GM21619 (cell line): Measurements from ENCODE around the gene CRHR2.
"Not testable (repeated sequence)": the region's sequence is repeated elsewhere in the genome, so short reads cannot be mapped to it uniquely, and the experiment has no call there.

Experiments used
- ATAC-seq: cut with Tn5 transposase; IDR thresholded peaks from one replicate; pipeline ENCODE4 v1.9.1; 2021; ENCODE audit not compliant: unreplicated experiment

The CRHR2 gene

DNA sequence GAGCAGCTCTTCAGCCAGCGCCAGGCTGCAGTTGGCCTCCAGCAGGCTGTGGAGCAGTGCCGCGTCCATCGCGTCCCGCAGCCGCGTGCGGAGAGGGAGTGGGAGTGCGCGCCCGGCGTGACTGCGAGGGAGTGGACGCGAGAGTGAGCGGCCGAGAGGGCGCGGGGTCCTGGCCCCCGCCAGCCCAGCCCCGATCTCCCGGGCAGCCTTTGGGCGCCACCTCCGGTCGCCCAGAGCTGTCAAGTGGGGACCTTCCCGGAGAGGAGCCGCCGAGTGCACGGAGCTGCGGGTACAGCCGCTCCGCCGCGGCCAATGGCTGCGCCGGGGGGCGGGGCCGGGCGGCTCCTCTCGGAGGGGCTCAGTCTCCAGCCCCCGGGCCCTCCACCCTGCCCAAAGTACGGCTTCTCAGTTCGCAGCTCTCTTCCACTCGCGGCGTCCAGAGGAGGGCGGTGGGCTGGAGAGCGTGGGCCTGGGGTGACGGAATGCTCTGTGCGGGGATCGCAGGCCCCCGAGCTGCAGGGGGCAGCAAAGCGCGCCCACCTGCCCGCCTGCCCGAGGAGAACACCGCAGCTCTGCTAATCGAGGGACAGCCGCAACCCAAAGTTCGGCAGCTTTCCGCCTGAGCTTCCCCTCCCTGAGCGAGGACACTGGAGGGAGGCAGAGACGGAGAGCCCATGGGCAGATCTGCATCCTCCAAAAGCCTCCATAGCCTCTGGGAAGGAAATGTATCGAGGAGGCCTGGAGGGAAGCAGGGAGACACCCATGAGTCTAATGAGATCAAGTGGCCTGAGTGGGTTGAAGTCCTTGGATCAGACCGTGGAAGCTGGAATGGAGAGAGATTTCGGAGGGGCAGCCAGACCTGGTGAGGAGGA is at the start of gene CRHR2:
CRHR2 (minus strand) TSS at position 245 of the 872 bp plus-strand sequence; CDS start at position 69, 176 bp downstream.
- peak; percentile 48 for ATAC-seq

DNA sequence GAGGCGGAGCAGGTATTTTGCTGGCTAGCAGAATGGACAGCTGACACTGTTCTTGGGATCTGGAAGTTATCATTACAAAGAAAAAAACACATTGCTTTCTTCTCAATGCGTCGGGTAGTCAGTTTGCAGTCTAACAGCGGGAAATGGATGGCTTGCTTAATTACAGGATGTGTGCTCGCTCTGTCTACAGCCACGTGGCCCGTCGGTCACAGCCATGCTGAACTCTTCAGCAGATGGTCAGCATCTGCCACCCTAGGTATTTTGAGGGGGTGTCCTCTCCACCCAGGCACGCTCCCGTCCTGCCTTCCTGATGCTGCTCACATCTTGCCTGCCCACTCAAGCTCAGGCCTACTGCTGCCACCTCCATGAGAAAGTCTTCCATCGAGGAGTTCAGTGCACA is 49.3 kb upstream of the CRHR2 start:
- no peak for ATAC-seq

DNA sequence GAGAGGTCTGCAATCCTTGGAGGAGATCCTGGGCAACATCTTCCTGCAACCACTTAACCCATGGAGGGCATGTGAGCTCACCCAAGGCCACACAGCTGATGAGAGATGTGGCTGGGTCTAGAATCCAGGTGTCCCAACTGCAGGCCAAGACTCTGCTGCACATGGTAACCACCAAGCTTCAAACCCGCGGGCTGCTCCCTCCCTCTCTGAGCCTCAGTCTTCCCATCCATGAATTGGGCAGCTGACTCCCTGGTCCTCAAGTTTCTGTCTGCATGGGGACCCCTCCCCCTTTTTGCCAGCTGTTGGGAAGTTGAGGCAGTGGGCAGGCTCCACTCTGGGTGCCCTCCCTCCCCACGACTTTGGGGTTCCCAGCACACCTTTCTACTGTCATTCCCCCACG is 48.7 kb upstream of the CRHR2 start:
- no peak for ATAC-seq

DNA sequence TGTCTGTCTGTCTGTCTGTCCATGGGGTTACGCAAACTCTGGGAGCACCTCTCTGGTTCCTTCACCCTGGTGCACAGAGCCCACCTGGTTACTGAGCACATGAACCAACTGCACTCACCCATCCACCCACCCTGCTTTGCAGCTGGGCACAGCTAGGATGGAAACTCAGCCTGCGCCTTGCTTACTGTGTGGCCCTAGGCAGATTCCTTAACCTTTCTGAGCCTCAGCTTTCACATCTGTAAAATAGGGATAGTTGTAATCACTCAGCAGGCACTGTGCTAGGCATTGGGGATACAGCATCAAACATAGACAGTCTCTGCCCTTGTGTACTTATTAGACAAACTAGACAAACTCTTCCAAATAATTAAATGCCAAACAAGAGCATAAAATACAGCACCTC is 47.8 kb upstream of the CRHR2 start:
- no peak for ATAC-seq

DNA sequence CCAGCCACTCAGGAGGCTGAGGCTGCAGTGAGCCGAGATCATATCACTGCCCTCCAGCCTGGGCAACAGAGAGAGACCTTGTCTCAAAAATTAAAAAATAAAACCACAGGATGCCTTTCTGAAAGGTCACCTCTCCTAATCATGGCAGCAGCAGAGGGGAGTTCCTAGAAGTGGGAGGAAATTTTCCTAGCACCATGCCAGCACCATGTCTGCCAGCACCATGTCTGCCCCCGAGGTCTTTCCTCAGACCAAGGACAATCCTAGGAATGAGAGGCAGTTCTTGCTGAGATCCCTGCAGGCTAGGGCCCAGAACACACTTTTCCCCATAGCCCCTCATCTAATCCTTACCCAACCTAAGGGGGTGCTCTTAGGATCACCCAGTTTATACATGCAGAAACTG is 47.4 kb upstream of the CRHR2 start:
- no peak for ATAC-seq

DNA sequence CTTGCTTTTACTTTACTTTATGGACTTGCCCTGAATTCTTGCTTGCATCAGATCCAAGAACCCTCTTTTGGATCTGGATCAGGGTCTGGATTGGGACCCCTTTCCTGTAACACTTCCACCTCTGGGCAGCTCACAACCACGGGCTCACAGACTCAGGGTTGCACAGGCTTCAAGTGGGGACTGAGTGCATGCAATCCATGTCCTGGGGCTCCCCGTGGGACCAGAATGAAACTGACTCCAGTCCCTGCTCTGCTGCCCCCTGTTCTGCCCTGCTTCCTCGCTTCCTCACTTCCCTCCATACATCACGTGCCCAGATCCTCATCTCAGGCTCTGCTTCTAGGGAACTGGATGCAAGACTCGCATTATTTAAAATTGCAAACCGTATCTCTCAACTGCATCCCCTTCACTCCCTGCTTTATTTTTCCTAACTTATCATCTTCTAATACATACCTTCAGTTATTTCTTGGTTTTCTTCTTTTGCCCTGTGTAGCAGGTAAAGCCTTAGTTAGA is 46.4 kb upstream of the CRHR2 start:
- ATAC-seq = no peak

DNA sequence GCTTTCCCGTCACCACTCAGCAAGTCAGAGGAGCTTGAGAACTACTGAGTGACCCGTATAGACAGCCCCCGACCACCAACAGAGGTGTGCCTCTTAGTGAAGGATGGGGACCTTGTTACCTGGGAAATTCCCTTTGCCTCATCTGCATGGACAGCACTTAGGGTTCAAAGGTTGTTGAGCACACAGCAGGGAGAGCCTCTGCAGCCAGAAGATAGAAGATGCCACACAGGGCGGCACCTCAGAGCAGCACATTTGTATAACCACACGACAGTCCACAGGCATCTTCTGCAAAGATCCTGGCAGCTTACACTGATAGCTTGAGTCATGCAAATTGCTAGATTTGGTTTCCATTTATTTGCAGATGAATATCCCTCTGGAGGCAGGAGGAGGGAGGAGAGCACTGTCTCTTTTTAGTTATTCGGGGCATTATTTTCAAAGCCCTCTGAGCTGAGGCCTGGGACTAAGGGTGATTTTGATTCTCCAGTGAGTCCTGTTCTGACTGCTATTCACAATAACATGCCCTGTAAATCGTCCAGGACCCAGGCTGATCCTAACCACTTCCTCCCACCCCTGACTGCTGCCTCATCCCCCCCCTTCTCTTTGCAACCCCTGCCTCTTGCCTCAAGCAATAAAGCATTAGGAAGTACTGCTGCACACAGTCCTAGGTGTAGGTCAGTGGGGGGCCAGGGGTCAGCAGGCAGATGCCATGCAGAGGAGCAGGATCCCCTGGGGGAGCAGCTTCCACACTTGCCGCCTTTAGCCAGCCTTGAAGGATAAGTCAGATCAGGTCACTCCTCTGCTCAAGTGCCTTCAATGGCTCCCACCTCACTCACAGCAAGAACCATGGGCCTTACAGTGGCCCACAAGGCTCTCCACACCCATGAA is 45.0 kb upstream of the CRHR2 start:
- peak; percentile 60 for ATAC-seq

DNA sequence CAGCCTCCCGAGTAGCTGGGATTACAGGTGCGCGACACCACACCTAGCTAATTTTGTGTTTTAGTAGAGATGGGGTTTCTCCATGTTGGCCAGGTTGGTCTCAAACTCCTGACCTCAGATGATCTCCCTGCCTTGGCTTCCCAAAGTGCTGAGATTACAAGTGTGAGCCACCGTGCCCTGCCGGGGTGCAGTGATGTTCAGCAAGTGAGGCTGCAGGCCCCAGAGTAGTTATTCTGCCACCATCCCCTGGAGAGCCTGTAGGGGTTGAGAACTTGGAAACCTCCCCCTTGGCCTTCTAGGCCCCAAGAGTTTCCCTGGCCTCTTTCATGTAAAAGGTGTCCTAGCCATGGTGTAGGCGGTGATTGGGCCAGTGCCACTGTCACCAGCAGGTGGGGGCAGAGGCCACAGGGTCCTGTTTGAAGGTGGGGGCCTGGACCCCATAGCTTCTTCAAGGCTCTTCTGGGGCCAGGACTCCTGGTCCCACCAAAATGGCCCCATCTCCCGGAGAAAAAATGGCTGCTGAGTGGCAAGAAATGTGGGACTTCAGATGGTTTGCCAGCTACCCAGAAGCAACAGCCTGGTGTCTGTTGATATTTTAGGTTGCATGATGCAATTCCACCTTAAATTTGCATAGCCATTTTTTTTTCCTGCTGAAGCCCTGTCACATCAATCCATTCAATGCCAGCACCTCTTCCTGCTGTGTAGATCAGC is 44.2 kb upstream of the CRHR2 start:
- ATAC-seq = no peak

DNA sequence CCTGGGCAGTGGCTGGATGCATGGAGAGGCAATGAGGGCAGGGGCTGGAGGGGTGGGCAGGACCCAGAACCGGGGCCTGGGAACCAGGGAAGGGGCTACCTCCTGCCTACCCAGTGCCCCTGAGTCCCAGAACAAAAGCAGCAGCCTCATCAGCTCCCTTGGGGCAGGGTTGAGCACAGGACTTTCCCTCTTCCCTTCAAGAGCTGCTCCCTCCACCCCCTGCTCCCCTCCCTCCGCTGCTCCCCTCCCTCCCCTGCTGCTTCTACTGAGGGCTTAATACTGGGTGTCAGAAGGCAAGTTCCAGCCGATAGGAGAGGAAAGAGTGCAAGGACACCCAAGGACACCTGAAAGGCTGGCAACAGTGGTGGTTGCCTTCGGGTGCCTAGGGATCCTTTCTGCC is 41.5 kb upstream of the CRHR2 start:
- no peak for ATAC-seq

DNA sequence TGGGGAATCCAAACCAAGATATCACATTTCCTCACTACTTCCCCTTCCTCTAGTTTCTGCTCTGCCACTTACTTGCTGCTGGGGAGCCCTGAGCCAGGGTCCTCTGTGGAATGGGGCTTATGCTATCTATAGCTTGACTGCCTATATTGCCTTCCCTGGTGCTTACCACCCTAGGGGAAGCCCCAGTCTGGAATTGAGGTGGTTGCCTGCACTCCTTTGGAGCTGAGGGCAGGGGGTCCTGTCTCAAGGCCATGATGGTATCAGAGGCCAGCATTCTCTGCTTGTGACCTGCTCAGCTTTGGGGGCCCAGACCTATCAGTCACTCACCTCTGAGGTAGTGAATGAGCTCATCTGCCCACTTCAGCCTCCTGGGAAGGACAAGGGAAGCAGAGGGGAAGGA is 40.4 kb upstream of the CRHR2 start:
- no peak for ATAC-seq

DNA sequence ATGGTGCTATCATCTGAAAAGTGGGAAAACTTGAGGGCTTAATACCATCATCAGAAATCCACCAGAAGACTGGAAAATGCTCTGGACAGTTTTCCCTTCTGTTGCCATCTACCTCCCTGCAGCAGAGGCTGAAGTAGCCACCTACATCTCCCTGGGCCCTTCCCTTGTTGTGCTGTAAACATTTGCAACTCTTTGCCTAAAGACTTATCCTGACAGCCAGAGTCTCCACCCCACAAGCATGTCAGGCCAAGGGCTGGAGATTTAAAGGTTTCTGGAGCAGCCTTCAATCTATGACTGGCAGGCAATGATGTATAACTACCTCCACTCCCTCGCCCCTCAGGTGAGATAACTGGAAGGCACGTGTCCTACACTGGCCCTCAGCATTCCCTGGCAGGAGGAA is 39.9 kb upstream of the CRHR2 start:
- ATAC-seq = no peak

DNA sequence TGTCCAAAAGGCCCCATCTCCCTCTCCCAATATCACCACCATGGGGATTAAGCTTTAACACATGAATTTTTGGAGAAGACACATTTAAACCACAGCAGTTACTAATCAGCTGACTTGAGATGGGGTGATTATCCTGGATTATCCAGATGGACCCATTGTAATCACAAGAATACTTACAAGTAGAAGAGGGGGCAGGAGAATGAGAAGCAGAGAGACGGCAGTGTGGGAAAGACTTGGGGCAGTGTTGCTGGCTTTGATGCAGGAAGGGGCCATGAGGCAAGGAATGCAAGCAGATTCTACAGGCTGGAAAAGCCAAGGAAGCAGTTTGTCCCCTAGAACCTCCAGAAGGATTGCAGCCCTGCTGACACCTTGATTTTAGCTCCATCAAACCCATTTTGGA is 39.0 kb upstream of the CRHR2 start:
- ATAC-seq = no peak

DNA sequence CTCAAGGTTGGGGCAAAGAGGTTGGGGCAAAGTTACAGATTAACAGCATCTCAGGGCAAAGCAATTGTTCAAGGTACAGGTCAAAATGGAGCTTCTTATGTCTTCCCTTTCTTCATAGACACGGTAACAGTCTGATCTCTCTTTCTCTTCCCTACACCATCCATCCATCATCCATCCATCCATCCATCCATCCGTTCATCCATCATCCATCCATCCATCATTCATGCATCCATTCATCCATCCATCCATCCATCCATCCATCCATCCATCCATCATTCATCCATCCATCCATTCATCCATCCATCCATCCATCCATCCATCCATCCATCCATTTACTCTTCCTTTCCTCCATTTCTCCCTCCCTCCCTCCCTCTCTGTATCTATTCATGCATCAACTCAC is 37.2 kb upstream of the CRHR2 start:
- not testable (repeated sequence) for ATAC-seq

DNA sequence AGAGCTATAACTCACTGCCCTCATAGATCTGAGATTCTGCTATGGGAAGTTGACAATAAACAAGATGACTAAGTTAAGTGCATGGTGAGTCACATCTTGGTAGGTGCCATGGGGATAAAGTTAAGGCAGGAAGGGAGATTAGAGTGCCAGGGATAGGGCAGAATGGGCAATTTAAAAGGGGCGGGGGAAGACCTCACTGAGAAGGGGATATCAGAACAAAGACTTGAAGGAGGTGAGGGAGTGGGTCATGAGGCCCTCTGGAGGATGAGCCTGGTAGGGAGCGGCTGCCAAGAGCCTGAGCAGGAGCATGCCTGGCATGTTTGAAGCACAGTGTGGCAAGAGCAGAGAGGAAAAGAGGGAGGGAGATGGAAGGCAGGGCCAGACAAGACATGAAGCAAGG is 34.9 kb upstream of the CRHR2 start:
- ATAC-seq = no peak

DNA sequence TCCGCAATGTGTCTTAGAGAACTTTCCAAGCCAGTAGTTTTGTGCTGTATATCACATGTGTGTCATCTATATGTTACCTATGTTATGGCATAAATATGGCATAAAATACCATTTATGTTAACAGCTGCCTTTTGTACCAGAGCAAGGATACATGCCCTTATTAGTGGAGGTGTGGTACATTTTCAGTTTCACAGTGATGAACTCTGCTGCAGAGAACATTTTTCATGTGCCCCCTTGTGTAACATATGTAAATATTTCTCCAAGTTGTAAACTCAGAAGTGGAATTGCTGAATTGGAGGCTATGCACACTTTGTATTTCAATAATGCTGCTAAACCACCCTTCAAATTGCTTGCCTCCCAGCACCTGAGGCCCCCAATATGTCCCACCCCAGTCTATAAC is 31.9 kb upstream of the CRHR2 start:
- no peak for ATAC-seq

DNA sequence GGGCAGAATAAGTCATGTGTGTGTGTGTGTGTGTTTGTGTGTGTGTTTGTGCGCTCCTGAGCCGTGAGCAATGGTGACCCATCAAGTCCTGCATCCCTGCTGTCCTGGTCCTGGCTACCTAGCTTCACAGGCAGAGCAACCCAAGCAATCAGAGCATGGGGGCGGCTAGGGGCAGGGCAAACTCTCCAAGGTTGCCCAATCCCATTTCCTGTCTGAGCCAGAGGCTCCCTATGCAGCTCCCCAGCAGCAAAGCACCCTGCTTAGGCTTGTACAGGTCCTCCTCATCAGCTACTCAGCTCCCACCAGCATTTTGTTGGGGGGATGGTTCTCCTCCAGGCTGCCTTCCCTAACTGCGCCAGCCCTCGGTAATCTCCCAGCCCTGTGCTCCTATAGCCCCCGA is 31.1 kb upstream of the CRHR2 start:
- ATAC-seq = no peak

DNA sequence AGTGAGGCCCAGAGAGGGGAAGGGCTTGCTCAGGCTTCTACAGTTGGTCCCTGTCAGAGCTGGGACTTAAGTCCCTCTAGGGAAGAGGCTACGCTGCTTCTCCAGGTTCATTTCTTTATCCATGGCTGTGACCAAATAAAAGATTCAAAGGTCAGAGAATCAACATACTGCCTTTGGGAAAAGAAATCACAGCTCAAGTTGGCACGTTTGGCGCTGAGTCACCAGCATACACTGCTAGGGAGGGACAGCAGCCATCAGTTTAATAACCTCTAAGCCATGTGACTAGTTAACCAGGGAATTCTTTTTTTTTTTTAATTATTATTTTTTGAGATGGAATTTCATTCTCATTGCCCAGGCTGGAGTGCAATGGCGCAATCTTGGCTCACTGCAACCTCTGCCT is 28.4 kb upstream of the CRHR2 start:
- no peak for ATAC-seq

DNA sequence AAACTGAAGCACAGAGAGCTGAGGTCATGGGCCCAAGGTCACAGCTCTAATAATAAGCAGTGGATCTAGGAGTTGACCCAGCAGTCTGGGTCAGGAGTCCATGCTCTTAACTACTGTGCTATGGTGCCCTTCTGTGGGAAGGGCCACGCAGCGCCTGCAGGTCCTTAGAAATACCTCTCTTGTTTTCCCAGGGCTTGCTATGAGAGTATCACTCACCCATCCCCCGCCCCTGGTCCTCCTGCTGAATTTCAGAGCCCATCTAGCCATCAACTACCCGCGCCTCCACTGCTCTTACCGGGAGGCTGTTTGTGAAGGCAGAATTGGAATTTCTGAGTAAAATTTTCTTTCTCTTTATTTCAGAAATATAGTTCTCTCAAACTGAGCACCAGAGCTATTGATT is 27.3 kb upstream of the CRHR2 start:
- no peak for ATAC-seq

DNA sequence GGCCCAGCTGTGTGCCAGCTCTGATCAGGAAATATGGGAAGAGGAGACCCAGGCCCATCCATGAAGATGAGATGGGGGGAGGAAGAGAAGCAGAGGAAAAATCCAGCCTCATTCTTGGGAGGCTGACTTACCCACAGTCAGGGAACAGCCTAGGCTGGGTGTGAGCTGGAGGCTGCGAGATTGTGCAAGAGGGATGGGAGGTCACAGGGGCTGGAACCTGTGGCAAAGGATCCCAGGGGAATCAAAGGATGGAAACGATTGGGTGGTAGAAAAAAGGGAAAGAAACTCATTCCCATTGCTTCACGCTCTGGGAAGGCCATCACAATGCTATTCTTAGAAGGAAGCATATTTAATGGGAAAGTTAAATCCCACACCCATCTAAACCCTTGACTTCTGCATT is 26.7 kb upstream of the CRHR2 start:
- no peak for ATAC-seq

DNA sequence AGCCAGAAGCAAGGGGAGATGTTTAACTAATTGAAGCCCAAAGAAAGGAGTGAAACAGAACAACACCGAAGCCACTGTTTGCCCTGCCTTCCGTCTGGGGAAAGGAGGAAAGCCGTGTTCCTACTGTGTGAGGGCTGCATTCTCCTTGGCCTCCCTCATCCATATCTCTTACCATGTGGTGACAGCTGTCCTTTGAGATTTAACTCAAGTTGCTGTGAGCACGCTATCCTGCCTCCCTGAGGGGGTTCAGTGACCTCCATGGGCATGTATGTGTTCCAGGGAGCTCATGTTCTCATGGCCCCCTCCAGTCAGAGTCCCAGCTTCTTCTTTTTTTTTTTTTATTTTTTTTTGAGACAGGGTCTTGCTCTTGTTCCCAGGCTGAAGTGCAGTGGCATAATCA is 26.2 kb upstream of the CRHR2 start:
- no peak for ATAC-seq
